ENCODE results near the gene TTYH1. TPM values are rescaled to one million over a fixed set of nuclear protein-coding genes. Genes with fewer than 3 reads are reported as not detected.
"Not testable (repeated sequence)": the region's sequence is repeated elsewhere in the genome, so short reads cannot be mapped to it uniquely, and the experiment has no call there.

TTYH1 gene
- total RNA-seq, 6 donors from 2014 or later: not detected

GRCh38 chr19:54439174-54439851 lies 24.0 kb downstream of the TTYH1 start:
- Histone ChIP-seq H3K4me3 (no peak overlapping the region), H3K27me3 (no peaks in the 10 kb centered on the region), H3K4me1 (peaks cover 0 to 17% (median 7%) of the 10 kb centered on the region in 4 donors), H3K9me3 (no peaks in the 10 kb centered on the region), H3K36me3 (peaks cover 0 to 21% (median 11%) of the 10 kb centered on the region in 4 donors), H3K27ac (no peak overlapping the region)
- no peak for DNase-seq
- TF ChIP-seq POLR2AphosphoS5 (IDR thresholded peaks at IDR 0.05) (no peak), CTCF (IDR thresholded peaks at IDR 0.05) (peak in 1 of 6 experiments; percentile 14)
- WGBS, 2 donors: 75 to 78% methylated on average over 13 to 15 of the region's 15 CpGs
- ATAC-seq (ENCODE audit: low FRiP score in 2 of 2): no peak

- Histone ChIP-seq H3K27ac (no peak overlapping the region), H3K36me3 (peaks cover 0 to 34% (median 17%) of the 10 kb centered on the region in 4 donors), H3K4me3 (no peak overlapping the region), H3K4me1 (peaks cover 0 to 8% (median 0%) of the 10 kb centered on the region in 4 donors), H3K9me3 (no peaks in the 10 kb centered on the region), H3K27me3 (no peaks in the 10 kb centered on the region)
- ATAC-seq (ENCODE audit: low FRiP score in 2 of 2): no peak
- TF ChIP-seq EP300 (IDR thresholded peaks at IDR 0.05): no peak
- TF ChIP-seq POLR2AphosphoS5 (IDR thresholded peaks at IDR 0.05): no peak
- no peak for TF ChIP-seq POLR2A (IDR thresholded peaks at IDR 0.05)
- TF ChIP-seq CTCF (IDR thresholded peaks at IDR 0.05): no peak
- WGBS, 2 donors: 93 to 94% methylated on average over 5 of the region's 5 CpGs
- DNase-seq: no peak
Observed at GRCh38 chr19:54440641-54441040, 25.4 kb downstream of the TTYH1 start.

- WGBS, 2 donors: 87 to 92% methylated on average over 7 of the region's 7 CpGs
- TF ChIP-seq EP300 (IDR thresholded peaks at IDR 0.05) (no peak), POLR2A (IDR thresholded peaks at IDR 0.05) (no peak), CTCF (IDR thresholded peaks at IDR 0.05) (no peak), POLR2AphosphoS5 (IDR thresholded peaks at IDR 0.05) (no peak)
- Histone ChIP-seq H3K27ac (no peak overlapping the region), H3K36me3 (peaks cover 0 to 36% (median 15%) of the 10 kb centered on the region in 4 donors), H3K27me3 (no peaks in the 10 kb centered on the region), H3K4me3 (no peak overlapping the region), H3K4me1 (peaks cover 11 to 19% (median 12%) of the 10 kb centered on the region in 4 donors), H3K9me3 (no peaks in the 10 kb centered on the region)
- no peak for ATAC-seq (ENCODE audit: low FRiP score in 2 of 2)
- DNase-seq: no peak
Observed at GRCh38 chr19:54444737-54445136, 29.5 kb downstream of the TTYH1 start.

- H3K27ac ChIP-seq; ATAC-seq (ENCODE audit: low FRiP score in 2 of 2); DNase-seq; H3K9me3 ChIP-seq; H3K27me3 ChIP-seq; H3K4me3 ChIP-seq: not testable (repeated sequence)
- H3K36me3 ChIP-seq: peaks cover 0 to 39% (median 21%) of the 10 kb centered on the region in 4 donors
- H3K4me1 ChIP-seq: peaks cover 25 to 34% (median 28%) of the 10 kb centered on the region in 4 donors
- 95 to 96% methylated on average over 13 to 15 of the region's 15 CpGs for WGBS, 2 donors
Observed at GRCh38 chr19:54446349-54446748, 31.1 kb downstream of the TTYH1 start.

GRCh38 chr19:54448040-54448773 lies 32.9 kb downstream of the TTYH1 start:
- H3K9me3 ChIP-seq: no peaks in the 10 kb centered on the region
- H3K4me1 ChIP-seq: peaks cover 34 to 52% (median 37%) of the 10 kb centered on the region in 4 donors
- DNase-seq (peak in 1 of 2 donors; percentile 83), ATAC-seq (ENCODE audit: low FRiP score in 2 of 2) (peak; percentile 63 to 64)
- no peaks in the 10 kb centered on the region for H3K27me3 ChIP-seq
- peak overlapping the region; percentile 96 to 99 (median 97) for H3K27ac ChIP-seq
- TF ChIP-seq POLR2A (IDR thresholded peaks at IDR 0.05) (no peak), EP300 (IDR thresholded peaks at IDR 0.05) (no peak), POLR2AphosphoS5 (IDR thresholded peaks at IDR 0.05) (no peak), CTCF (IDR thresholded peaks at IDR 0.05) (no peak)
- H3K4me3 ChIP-seq: peak overlapping the region; percentile 78 to 100 (median 85)
- peaks cover 18 to 48% (median 36%) of the 10 kb centered on the region in 4 donors for H3K36me3 ChIP-seq
- WGBS, 2 donors: 1% methylated on average over 30 to 34 of the region's 34 CpGs

All from upper lobe of left lung (tissue), 6 donors.